ENCODE data around the gene NDUFS5.

NDUFS5 gene

GRCh38 chr1:39043513-39043912 lies 17.4 kb downstream of the NDUFS5 start:
- no peak for TF ChIP-seq EGR1 (IDR thresholded peaks at IDR 0.05)
- TF ChIP-seq TEAD4 (IDR thresholded peaks at IDR 0.05), result no peak
- no peak for TF ChIP-seq RAD21 (IDR thresholded peaks at IDR 0.05; ENCODE audit: low read depth)
- TF ChIP-seq TCF12 (IDR thresholded peaks at IDR 0.05; ENCODE audit: low read depth), result no peak
- TF ChIP-seq YY1 (IDR thresholded peaks at IDR 0.05; ENCODE audit: low read depth), result no peak
- TF ChIP-seq NFIC (IDR thresholded peaks at IDR 0.05), result no peak
- TF ChIP-seq FOXM1 (IDR thresholded peaks at IDR 0.05; ENCODE audit: borderline replicate concordance, low read depth), result no peak
- no peak for TF ChIP-seq ZBTB7A (IDR thresholded peaks at IDR 0.05; ENCODE audit: low read depth)
- no peak for TF ChIP-seq REST (IDR thresholded peaks at IDR 0.05; ENCODE audit: low read depth)
- TF ChIP-seq TAF1 (IDR thresholded peaks at IDR 0.05; ENCODE audit: low read depth), result no peak
- TF ChIP-seq MAX (IDR thresholded peaks at IDR 0.05), result no peak
- TF ChIP-seq, protein P1, sequence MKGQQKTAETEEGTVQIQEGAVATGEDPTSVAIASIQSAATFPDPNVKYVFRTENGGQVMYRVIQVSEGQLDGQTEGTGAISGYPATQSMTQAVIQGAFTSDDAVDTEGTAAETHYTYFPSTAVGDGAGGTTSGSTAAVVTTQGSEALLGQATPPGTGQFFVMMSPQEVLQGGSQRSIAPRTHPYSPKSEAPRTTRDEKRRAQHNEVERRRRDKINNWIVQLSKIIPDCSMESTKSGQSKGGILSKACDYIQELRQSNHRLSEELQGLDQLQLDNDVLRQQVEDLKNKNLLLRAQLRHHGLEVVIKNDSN (IDR thresholded peaks at IDR 0.05), result no peak
- no peak for TF ChIP-seq CEBPB (IDR thresholded peaks at IDR 0.05)
- no peak for TF ChIP-seq CREB1 (IDR thresholded peaks at IDR 0.05; ENCODE audit: low read depth)
- TF ChIP-seq EP300 (IDR thresholded peaks at IDR 0.05; ENCODE audit: borderline replicate concordance), result no peak

DNA sequence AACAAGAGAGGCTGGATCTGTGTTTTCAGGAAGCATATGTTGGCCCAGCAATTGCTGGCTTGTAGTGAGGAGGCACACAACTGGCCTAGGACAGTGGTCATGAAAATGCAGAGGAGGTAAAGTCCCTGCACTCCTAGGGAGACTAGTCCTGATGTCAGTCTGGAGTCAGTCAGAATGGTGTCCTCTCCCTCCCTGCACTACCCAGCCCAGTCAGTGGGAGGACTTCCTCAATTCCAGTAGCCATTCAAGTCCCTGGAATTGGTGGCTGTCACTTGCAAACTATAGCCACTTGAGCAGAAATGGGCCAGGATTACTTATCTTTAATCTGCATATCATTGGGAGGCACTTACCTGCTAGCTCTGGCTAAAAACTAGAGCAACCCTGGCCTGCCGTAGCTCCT lies 18.6 kb downstream of the NDUFS5 start:
- no peak for TF ChIP-seq ZBTB7A (IDR thresholded peaks at IDR 0.05; ENCODE audit: low read depth)
- TF ChIP-seq EP300 (IDR thresholded peaks at IDR 0.05; ENCODE audit: borderline replicate concordance), result no peak
- TF ChIP-seq REST (IDR thresholded peaks at IDR 0.05; ENCODE audit: low read depth), result no peak
- no peak for TF ChIP-seq NFIC (IDR thresholded peaks at IDR 0.05)
- TF ChIP-seq MAX (IDR thresholded peaks at IDR 0.05), result no peak
- TF ChIP-seq TCF12 (IDR thresholded peaks at IDR 0.05; ENCODE audit: low read depth), result no peak
- no peak for TF ChIP-seq TAF1 (IDR thresholded peaks at IDR 0.05; ENCODE audit: low read depth)

- TF ChIP-seq, protein P1 (IDR thresholded peaks at IDR 0.05), result no peak
Measured at GRCh38 chr1:39045231-39045630, 19.1 kb downstream of the NDUFS5 start.

GRCh38 chr1:39046613-39047210 lies 20.6 kb downstream of the NDUFS5 start:
- TF ChIP-seq, protein P1 (IDR thresholded peaks at IDR 0.05), result no peak
- TF ChIP-seq FOXM1 (IDR thresholded peaks at IDR 0.05; ENCODE audit: borderline replicate concordance, low read depth) (no peak), CEBPB (IDR thresholded peaks at IDR 0.05) (no peak), EP300 (IDR thresholded peaks at IDR 0.05; ENCODE audit: borderline replicate concordance) (no peak), NFIC (IDR thresholded peaks at IDR 0.05) (no peak), REST (IDR thresholded peaks at IDR 0.05; ENCODE audit: low read depth) (no peak), ZBTB7A (IDR thresholded peaks at IDR 0.05; ENCODE audit: low read depth) (no peak), YY1 (IDR thresholded peaks at IDR 0.05; ENCODE audit: low read depth) (no peak), EGR1 (IDR thresholded peaks at IDR 0.05) (no peak), TCF12 (IDR thresholded peaks at IDR 0.05; ENCODE audit: low read depth) (no peak), CREB1 (IDR thresholded peaks at IDR 0.05; ENCODE audit: low read depth) (no peak), RAD21 (IDR thresholded peaks at IDR 0.05; ENCODE audit: low read depth) (no peak), TEAD4 (IDR thresholded peaks at IDR 0.05) (no peak), MAX (IDR thresholded peaks at IDR 0.05) (no peak), TAF1 (IDR thresholded peaks at IDR 0.05; ENCODE audit: low read depth) (no peak)

All from Ishikawa (cell line).